HL-60/S4 treated with retinoic acid at 250 ng/mL for 4 days and 3 days (cell line): Measurements from ENCODE around the gene PPFIBP2.

ENCODE experiments used
- in situ Hi-C: fragments of 300-500 bp; cut with MboI; formaldehyde crosslinking; loops from 2 replicates; pipeline ENCODE4 v1.7.0; 2022; ENCODE audit warnings: low sequenced_read_pairs

PPFIBP2 gene

DNA sequence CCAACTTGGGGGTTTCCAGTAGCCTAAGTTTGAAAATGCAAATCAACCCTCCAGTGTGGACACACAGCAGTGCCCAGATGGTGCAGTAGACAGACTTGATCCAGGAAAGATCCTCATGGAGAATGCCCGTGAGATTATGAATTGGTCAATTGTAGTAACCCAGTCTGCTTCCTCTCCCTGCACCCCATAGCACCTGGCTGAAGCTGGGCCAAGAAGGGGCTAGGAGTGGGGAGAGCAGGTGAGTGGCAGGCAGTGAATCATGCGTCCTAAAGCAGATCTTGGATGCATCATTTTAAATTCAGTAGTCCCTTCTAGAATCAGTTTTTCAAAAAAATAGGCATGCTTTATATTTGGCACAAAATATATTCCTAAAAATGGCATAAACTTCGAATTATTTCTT, 107.3 kb downstream of the PPFIBP2 start:
- in situ Hi-C loops, result no loop called here

DNA sequence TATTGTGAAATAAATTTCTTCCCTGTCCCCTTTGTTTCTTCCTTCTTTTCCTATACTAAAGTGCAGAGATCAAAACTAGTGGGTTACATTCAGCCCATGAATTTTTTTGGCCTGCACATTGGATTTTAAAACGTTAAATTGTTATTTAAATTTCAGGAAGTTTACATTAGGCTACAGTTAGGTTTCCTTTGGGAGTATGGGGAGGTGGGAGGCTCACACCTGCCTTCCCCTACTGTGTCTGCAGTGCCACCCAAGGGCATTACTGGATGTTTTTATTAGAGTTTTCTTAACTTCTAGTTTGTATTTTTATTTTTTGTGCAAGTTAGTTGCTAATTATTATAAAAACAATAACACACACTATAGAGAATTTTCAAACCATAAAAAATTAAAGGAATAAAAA, 107.8 kb downstream of the PPFIBP2 start:
- in situ Hi-C loops, result no loop called here

DNA sequence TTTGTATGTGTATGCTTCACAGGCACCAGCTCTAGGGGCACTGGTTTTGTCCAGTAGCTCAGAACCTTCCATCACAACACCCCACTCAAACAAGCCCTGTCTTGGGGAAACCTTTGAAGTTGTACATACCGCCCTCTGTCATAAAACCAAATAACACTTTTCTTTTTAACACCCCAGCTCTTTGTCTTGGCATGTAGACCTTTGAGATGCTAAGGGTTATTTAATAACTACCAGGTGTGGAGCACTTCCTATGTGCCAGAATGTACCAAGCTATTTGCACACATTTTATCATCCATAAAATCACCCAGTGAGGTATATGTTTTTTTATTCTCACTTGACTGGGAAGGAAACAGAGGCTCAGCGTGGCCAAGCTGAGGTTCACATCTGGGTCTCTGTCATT, 108.9 kb downstream of the PPFIBP2 start:
- in situ Hi-C loops, result no loop called here

DNA sequence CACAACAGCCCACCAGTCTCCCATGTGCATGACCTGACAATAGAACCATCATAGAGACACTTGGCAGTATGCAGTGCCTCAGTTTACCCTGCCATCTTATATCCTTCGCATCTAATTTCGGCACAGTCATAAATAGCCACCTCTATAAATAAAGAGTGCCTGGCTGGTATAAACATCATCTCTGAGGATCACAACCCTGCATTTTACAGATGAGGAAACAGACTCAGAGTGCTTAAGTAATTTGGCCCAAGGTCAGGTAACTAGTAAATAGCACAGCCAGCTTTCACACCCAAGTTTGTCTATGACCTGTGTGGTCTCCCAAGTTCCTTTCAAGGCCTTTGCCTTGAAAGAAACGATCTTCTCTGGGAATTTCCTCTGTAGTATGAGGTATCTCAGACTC, 114.9 kb downstream of the PPFIBP2 start:
- in situ Hi-C loops, result no loop called here

DNA sequence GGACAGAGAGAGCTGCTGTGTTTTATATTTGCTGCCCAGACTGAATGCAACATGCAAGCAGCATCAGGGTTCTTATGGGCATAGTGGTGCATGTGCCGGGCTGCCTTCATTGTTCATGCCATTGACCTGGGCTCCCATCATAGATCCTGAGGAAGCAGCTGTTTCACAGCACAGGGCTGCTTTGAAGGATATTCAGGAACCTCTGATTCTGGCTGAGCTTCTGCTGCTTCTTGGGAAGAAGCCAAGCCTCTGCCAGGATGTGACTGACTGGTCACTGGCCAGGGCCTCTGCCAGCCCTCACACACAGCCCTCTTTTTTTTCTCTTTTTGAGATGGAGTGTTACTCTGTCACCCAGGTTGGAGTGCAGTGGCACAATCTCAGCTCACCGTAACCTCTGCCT, 116.2 kb downstream of the PPFIBP2 start:
- in situ Hi-C loops, result no loop called here

DNA sequence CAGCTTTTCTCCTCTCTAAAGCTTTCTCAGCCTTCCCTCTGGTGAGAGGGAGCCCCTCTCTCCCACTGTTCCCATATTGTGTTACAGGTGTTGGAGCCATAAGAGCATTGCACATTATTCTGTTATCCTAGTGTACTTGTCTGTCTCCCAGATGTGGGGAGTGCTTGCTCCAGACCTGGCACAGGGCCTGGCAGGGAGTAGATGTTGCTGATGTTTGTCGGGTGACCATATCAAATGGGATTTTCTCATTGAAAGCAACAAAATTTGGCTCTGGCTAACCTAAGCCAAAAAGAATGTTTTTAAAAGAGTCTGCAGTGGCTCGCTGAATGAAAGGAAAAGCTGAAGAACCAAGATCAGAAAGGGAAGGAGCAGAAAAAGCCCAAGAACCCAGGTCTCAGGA, 118.4 kb downstream of the PPFIBP2 start:
- in situ Hi-C loops, result no loop called here

DNA sequence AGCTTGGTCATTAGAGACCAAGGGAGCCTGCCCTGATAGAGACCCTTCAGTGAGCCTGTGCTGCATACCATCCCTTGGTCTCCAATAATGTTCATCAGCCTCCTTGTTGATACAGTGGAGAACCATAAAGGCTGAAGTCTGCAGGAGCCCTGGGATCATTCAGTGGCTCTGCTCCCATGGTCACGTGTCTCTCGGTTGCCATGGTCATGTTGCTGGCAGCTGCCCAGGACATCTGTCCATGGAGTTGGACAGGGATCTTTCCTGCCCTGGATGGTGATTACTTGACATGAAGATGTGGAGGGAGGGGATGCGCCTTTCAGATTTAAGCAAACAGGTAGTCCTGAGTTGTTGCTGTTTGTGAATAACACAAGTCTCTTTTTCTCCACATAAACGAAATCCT, 121.3 kb downstream of the PPFIBP2 start:
- in situ Hi-C loops, result no loop called here

DNA sequence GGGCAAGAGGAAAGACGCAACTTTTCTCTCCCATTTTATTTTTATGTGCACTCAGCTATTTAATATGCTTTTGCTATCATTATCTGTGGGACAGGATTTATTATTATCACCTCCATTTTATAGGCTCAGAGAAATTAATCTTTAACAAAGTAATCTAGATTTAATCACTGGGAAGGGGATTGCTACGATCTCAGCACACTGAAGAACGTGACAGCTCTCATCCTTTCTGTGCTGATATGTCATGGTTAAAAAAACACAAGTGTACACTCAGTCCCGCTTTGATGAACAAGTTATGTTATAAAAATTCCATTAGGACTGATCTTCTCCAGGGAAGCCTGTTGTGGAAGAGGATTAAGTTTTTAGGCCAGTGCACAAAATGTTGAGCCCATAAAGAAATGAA, 121.9 kb downstream of the PPFIBP2 start:
- in situ Hi-C loops, result no loop called here

DNA sequence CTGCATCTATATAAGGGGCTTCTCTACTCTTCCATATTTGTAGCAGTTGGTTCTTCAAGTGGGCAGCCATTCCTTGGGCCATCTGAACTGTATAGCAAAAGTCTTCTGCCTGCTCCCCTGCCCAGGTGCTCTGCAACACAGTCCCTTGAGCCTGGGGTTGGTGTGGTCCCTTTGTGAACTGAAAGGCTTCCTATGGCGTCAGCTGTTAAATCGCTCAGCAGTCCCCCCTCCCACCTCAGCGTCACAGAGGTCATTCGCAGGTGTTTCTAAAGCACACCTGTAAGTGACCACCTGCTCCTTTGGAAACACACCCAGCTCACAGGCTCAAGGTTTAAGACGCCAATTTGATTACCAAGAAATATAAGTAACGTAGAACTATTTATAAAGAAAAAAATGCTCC, 122.6 kb downstream of the PPFIBP2 start:
- in situ Hi-C loops, result no loop called here

DNA sequence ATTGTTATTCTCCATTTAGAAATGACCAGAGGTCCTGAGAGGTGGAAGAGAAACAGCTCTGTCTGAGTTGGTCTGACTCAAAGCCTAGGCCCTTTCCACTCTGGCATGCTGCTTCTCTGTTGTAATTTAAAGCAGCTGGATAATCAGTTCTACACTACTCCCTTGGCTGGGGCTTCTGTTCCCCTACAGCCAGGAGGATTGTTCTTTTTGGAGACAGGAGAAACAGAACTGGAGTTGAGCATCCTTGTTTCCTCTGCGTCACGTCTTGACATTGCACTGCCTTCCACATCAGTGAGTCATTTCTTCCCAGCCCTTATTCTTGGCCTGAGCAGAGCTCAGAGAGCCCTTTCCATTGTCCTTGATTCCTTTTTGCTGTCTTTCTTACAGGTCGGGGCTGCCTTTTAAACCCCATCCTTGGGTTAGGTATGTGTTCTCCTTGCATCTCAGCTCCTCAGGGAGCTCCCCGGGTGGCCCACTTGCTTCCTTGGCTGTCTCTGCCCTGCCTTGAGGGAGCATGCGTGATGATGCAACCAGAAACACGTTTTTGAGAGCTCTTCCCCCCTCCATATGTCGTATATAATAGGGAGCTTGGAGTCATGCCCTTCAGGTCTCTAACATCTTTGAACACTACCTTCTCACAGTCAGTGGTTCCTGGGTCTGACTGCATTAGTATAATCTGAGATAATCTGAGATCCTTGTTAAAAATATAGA, 123.8 kb downstream of the PPFIBP2 start:
- in situ Hi-C loops, result no loop called here

DNA sequence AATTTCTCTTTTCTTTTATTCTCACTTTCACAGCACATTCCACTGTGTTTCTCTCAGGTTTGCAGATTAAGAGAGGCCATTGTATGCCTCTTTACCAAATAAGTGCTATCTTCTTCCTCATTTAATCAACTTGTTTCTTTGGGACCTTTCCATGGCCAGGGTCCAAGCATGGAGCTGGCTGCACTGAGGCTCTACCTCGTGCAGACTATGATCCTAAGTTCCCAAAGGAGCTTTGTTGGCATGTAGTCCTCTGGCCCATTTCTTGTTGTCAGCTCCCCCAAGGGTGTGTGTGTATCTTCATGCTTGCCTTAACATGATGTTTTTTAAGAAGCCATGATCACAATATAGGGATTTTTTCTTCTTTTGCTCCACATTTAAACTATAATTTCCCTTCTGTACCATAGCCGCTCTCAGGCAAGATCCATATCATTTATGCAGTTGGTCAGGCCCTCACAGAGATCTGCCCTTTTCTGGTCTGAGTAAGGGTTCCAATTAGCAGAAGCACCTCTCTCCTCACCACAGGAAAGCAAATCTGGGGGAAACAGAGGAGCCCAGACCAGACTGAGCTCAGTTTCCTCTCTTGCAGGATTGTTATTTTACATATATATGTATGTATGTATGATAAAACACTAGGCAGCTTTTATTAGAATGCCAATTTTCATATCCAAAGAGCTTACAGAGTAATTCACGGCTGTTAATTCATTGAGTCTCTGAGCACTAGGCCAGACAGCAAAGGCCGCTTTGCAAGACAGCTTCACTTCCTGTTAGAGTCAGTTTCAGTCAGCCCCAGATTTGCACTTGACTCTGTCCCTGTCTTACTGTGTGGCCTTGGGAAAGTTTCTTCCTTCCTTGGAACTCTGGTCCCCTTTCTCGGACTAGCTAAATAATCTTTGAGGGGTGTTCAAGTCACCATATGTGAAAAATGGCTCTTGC, 125.2 kb downstream of the PPFIBP2 start:
- in situ Hi-C loops, result no loop called here

DNA sequence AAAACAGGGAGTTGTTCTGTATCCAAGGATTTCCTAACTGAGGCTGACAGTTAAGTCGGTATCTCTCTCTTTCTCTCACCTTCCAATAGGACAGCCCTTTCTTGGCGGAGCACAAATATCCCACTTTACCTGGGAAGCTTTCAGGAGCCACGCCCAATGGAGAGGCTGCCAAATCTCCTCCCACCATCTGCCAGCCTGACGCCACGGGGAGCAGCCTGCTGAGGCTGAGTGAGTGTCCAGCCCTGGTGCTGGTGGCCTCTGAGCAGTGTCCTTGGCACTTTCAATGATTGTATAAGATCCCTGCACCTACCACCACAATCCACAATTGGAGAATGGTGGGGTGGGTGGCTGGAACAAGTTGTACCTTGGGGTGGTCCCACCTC, 125.8 kb downstream of the PPFIBP2 start:
- in situ Hi-C loops, result no loop called here

DNA sequence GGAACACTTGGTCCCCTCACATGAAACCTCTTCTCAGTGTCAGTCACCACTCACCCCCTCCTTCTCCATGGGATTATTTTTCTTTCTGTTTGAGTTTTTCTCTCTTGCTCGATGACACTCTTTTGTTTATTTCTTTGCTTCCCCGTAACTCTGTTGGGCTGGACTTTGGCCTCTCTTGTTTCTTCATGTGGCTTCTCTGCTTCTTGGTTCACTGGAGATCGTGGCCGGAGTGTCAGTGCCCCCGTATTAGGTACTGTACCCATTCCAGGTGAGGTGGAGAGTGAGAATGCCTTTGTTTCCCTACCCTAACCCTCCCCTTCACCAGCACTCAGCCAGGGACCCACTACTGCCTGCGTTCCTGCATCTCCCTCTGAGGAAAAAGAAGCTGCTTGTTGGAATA, 127.0 kb downstream of the PPFIBP2 start:
- in situ Hi-C loops, result no loop called here

DNA sequence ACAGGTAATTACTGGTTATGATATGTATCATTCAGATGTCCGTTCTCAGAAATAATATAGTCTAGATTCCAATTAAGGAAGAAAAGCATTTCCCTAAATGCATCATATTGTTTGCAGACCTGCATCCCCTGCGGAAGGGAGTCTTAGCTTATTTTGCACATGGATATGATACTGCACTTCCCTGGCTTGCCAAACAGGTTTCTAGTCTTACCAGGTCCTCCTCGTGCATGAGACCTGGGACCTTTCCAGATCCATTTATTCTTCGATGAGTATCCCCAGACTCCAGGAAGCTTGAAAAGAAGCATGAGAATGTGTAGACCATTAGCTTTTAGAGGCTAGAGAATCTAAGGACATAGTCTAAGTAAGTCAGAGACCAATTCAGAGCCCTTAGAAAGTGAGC, 128.9 kb downstream of the PPFIBP2 start:
- in situ Hi-C loops, result no loop called here

DNA sequence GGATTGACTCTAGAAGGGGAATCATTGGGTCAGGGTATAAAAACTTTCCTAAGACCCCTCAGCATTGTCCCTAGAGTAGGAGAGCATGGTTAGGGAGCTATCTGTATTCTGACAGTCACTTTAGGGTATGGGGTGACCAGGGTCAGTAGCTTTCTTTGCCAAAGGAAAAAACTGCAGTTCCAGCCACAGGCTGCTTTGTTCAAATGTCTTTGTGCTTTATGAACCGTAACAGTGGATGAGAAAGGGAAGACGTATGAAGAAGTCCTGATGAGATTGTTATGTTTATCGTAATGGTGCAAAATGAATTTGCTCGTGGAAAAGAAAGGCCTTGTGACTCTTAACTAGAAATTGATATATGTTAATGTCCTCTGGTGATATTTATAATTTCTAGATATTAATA, 129.5 kb downstream of the PPFIBP2 start:
- in situ Hi-C loops, result no loop called here

DNA sequence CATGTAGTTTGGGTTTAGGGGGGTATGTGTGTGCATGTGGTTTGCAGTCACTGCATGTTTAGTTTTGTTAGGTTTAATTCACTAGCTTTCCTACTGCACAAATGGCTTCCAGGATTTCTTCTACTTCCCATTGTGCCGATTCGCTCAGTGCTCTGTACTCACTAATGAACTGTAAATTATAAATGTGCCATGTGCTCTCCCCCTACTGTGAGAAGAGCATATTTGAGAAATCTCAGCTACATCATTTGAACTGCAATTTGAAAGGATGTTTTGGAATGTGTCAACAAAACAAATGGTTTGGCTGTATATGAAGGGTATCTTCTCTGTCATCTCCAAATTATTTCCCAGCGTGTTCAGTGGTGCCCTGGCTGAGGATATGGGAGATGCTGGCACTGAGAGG, 131.4 kb downstream of the PPFIBP2 start:
- in situ Hi-C loops, result no loop called here

DNA sequence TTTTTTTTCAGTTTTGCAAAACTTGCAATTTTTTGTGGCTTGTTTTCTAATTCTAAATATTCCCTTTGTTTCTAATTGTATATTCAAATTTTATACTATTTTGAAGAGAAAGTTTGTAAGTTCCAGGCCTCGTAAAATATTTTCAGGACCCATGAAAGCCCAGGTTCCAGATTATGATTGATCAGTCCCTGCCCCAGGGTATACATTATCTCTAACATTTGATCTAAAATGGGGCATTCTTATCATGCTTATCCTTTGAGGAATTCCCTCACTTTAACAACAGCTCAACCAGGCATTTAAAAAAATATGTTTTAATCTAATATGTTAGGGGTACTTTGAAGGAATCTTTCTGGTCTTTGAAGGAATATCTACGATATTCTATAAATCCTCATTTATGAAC, 133.1 kb downstream of the PPFIBP2 start:
- in situ Hi-C loops, result no loop called here

DNA sequence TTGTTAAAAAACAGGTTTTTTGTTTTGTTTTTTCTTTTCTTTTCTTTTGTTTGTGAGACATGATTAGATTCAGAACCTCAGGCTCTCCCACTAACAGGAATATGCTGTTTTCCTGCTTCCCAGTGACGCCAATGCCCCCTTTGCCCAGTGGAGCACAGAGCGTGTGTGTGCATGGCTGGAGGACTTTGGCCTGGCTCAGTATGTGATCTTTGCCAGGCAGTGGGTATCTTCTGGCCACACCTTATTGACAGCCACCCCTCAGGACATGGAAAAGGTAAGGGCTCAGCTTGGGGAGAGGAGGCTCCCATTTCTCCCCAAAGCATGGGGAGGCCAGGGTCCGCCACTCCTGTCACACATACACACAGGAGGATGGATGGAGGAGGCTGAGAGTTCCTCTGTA, 134.5 kb downstream of the PPFIBP2 start:
- in situ Hi-C loops, result no loop called here

DNA sequence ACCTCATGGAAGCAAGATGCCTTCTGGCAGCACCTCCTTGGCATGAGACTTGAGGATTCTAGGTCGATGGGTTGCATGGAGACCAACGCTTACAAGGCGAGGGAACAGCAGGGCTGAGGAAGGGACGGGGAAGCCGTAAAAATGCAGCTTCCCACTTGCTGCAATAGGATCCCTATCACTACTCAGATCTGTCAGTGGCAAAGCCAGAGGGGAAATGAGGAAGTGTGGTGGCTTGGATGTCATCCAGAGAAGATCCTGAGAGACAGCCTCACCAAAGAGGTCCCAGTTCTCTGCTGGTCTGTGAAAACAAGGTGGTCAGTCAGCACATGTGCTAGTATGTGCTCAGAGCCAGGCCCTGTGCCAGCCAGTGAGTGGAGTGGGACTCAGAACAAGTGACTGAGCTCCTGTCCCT, 137.3 kb downstream of the PPFIBP2 start:
- in situ Hi-C loops, result no loop called here

DNA sequence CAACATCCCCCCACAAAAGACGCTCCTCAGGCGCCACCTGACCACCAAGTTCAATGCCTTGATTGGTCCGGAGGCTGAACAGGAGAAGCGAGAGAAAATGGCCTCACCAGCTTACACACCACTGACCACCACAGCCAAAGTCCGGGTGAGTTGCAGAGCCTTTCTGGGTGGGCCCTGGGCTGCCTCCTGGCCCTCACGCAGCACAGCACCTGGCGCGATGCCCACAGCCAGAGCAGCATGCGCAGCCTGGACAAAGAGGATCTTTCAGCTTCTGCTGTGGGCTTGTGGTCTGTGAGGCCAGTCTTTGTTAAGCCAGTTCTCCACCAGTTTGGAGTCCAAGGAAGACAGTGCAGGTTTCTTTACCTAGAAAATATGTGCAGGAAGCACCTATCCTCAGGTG, 137.9 kb downstream of the PPFIBP2 start:
- in situ Hi-C loops, result no loop called here

DNA sequence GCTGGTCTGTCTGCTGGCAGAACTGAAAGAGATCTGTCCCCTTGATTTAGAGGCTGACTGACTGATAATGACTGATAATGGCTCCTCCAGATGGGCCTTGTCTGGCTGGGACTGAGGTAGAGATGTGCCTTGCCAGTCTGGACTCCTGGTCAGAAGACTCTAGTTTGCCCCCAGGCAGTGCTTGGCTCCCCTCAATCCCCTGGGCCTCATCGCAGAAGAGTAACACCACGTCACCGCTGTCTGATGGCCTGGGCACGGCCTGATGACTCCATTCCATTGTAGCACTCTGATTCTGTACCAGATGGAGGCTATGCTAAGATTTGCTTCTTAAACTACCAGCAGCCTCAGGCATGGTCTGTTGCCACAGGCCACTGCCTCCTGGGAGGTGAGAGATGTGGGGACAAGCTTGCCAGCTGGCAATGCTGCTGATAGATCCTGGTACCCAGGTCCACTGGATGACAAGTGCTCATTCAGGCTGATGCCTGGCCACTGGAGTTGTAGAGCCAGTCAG, 140.5 kb downstream of the PPFIBP2 start:
- in situ Hi-C loops, result no loop called here
